HG03108 (cell line): ENCODE results near the gene BTBD19.
"Not testable (repeated sequence)": the region's sequence is repeated elsewhere in the genome, so short reads cannot be mapped to it uniquely, and the experiment has no call there.

ENCODE experiments used
- ATAC-seq: cut with Tn5 transposase; IDR thresholded peaks from one replicate; pipeline ENCODE4 v1.9.1; 2021; ENCODE audit warnings: moderate library complexity; ENCODE audit not compliant: unreplicated experiment

BTBD19 gene, protein sequence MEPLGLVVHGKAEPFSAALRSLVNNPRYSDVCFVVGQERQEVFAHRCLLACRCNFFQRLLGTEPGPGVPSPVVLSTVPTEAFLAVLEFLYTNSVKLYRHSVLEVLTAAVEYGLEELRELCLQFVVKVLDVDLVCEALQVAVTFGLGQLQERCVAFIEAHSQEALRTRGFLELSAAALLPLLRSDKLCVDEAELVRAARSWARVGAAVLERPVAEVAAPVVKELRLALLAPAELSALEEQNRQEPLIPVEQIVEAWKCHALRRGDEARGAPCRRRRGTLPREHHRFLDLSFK

GRCh38 chr1:44808063-44808937 lies at the start of gene BTBD19:
Gene BTBD19 (plus strand): TSS chr1:44808523. CDS start chr1:44808821, 298 bp downstream.
- ATAC-seq = peak; percentile 32

DNA sequence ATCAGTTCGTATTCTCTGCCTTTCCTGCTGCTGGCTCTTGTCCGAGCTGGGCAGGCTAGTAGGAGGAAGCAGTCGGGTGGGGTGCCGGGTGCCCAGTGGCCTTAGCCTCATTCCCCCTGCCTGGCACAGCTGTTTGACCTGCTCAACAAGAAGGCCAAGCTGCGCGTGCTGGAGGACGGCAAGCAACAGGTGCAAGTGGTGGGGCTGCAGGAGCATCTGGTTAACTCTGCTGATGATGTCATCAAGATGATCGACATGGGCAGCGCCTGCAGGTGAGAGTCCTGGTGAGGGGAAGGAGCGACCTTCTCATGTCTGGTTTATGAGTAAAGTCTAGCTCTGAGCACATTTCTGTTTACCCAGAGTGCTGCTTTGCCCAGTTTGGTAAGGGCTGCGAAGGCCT lies 49.2 kb upstream of the BTBD19 start:
- no peak for ATAC-seq

- ATAC-seq = no peak
These were observed 47.4 kb upstream of the BTBD19 start for GRCh38 chr1:44760876-44761275.

GRCh38 chr1:44766421-44766820 lies 41.9 kb upstream of the BTBD19 start:
- not testable (repeated sequence) for ATAC-seq

- peak; percentile 79 for ATAC-seq
These were observed 33.0 kb upstream of the BTBD19 start, which contains the start of gene RPS8 for GRCh38 chr1:44775078-44775929. Gene RPS8 (plus strand): TSS chr1:44775540. CDS start chr1:44775597, 57 bp downstream.

GRCh38 chr1:44775930-44776729 lies 32.2 kb upstream of the BTBD19 start:
- peak; percentile 10 for ATAC-seq

- no peak for ATAC-seq
These were observed 31.6 kb upstream of the BTBD19 start for GRCh38 chr1:44776730-44777068.

- ATAC-seq = no peak
These were observed 30.8 kb upstream of the BTBD19 start for GRCh38 chr1:44777547-44777946.

DNA sequence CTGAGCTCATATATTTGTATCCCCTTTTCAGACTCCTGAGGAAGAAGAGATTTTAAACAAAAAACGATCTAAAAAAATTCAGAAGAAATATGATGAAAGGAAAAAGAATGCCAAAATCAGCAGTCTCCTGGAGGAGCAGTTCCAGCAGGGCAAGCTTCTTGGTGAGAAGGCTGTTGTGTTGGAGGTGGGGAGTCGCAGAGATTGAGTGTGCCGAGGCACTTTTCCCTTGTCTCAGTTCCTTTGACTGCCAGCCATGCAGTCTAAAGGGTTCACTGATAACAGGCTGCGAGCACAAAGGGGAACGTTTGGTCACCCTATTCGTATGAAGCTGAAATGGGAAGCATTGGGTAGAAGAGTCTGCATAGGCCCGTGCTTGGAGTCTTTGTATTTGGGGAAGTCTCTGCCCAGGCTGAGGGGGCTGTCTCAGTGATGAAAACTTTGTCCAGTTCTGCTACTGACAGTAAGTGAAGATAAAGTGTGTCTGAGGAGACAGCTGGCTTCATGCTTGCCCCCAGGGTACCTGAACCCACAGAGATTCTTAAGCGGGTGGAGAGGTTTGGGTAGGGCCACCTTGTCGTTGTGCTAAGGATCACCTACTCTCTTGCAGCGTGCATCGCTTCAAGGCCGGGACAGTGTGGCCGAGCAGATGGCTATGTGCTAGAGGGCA lies 30.2 kb upstream of the BTBD19 start:
- no peak for ATAC-seq

- ATAC-seq = no peak
These were observed 29.4 kb upstream of the BTBD19 start for GRCh38 chr1:44778705-44779576.

DNA sequence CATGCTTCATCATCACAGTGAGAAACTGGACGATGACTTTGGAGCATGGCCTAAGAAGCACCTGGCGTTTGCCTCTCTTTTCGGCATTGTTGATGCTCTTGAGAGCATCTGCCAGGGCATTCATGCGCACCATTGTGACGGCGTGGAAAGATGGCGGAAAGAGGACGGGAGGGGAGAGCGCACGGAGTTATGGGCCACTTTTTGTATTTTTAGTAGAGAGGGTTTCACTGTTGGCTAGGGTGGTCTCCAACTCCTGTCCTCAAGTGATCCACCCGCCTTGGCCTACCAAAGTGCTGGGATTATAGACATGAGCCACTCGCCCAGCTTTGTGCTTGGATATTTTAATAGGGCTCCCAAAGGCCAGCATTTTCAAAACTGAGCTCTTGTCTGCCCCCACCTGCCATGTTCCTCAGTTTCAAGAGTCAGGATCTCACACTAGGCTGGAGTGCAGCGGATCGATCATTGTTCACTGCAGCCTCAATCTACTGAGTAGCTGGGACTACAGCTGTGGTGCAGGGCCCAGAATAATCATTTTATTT lies 27.7 kb upstream of the BTBD19 start:
- no peak for ATAC-seq

GRCh38 chr1:44783697-44784093 lies 24.6 kb upstream of the BTBD19 start:
- ATAC-seq = no peak

DNA sequence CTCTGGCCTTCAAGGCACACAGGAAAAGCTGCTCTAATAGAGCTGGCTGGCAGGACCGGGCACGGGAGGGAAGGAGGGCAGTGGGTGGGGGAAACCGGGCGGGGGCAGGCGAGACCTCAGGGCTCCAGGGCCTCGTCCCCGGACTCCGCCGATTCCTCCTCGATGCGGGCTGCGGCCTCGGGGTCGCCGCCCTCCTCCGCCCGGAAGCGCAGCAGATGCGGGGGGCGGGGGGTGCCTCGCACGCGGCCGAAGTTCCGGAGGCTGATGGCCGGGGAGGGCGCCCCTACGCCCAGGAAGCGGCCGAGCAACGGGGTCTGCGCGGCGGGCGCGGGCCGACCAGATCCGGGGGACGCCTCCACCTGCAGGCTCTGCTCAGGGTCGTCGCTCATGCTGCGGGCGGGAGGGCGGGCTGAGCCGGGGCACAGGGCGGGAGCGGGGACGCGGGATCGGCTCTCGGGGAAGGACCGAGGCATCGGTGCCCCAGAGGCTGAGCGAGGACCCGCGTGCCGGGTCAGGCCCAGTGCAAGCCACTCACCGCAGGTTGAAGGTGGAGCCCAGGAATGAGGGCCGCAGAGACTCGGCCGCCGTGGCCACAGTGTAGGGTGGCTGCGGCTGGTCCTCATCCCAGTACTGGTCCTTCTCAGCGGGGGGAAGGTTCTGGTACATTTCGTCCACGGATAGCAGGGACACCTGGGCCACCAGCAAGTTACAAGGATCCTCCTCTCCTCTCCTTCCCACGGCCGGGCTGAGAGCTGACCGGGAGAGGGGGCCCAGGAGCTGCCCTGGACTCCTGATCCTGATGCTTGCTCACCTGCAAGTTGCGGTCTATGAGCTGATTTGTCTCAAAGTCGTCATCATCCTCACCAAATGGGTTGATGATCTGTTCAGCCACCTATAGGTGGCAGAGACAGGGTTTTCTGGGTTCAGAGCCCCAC lies 24.0 kb upstream of the BTBD19 start:
- no peak for ATAC-seq

DNA sequence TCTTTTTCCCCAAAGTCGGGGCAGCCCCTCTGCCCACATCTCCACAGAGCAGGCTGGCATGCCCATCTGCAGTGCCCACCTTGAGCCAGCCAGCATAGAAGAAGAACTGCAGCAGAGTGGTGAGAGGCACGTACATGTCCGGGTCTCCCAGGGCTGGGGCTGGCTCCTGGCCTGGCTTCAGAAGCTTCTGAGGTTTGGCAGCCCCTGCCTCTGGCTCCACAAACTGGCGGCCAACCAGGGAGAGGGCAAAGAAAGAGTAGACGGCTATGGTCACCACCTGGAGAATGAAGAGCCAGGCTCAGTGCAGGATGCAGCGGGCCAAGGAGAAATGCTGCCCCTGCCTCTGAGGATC lies 23.3 kb upstream of the BTBD19 start:
- no peak for ATAC-seq

- ATAC-seq = no peak
These were observed 22.7 kb upstream of the BTBD19 start for GRCh38 chr1:44785501-44786137.

GRCh38 chr1:44786138-44786840 lies 22.0 kb upstream of the BTBD19 start:
- ATAC-seq = peak; percentile 42
